Measurements from ENCODE around the gene GPD1.
"Not testable (repeated sequence)": the region's sequence is repeated elsewhere in the genome, so short reads cannot be mapped to it uniquely, and the experiment has no call there.

Gene GPD1

GRCh38 chr12:50073712-50074111 is 30.1 kb upstream of the GPD1 start:
- no peak for DNase-seq (ENCODE audit: low read depth)

DNA sequence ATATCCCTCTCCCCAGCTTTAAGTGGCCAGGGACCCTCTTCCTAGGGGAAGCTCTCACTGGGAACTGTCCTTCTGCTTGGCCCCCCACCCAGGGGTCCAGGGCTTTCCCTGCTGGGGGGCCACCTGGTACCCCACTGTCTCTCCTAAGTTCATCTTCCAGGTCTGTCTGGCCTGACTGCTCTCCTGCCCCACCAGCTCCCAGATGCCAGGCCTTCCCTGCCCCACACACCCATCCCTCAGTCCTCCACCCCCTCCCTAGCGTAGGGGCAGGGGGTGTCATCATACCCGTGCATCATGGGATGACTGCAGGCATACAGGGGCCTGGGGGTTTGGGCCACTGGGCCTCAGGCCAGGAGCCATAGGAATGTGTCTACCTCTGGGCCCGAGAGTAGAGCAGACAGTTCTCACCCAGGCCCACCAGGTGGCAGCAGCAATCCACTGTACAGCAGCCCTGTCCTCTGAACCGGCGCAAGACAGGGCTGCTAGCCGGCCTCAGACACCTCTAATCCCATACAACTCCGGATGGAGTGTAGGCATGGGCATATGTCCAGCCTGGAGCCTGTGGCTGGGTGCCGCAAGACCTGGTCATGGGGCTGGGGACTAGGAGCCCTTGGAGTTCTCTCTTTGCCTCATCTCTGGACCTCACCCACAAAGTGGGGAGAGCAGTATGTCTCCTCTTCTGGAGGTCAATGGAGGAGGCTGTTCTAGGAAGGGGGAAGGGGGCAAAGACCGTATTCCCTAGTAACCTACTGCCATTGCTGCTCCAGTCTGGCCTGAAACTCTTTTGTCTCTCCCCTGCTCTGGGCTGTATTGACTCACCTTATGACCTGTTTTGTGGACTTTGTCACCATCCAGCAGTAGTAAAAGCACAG is 28.6 kb upstream of the GPD1 start:
- peak; percentile 71 for DNase-seq (ENCODE audit: low read depth)

DNA sequence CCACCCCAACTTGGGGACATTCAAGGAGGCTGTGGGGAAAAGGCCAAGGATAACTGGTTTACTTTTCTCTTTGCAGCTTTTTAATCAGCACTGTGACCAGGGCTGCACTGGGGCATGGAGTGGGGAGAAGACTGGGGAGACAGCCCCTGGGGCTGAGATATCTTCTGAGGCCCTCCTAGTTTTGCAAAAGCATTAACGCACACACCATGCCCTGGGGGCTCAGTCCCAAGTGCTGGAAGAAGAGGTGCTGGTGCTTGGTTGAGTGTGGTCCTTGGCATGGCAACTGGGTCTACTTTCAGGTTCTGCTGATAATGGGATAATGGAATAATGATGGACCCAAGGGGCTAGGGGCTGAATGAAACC is 28.0 kb upstream of the GPD1 start:
- DNase-seq (ENCODE audit: low read depth): no peak

DNA sequence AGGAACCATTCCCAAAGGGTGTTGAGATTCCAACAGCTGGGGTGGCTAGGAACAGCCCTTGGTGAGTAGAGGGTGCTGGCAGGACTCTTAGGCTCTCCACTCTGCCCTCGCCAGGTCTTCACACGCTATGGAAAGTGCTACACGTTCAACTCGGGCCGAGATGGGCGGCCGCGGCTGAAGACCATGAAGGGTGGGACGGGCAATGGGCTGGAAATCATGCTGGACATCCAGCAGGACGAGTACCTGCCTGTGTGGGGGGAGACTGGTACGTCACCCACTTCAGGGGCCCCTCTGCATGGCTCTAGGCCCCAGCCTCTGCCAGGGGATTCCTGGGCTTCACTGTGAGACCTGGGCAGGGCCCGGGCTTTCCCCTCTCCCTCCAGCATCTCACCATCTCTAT is 26.7 kb upstream of the GPD1 start:
- DNase-seq (ENCODE audit: low read depth): no peak

DNA sequence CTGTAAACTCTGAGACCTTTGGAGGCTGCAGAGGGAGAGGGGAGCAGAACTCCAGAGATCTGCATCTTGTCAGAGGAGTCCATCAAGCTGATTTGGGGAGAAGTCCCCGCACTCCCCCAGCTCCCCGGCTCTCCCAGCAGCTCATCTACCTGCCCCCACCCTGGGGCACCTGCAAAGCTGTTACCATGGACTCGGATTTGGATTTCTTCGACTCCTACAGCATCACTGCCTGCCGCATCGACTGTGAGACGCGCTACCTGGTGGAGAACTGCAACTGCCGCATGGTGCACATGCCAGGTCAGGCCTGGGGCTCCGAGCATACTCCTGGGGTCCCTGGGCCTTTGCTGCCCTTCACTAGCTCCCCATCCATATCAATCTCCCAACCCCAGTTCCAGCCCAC is 25.5 kb upstream of the GPD1 start:
- no peak for DNase-seq (ENCODE audit: low read depth)

DNA sequence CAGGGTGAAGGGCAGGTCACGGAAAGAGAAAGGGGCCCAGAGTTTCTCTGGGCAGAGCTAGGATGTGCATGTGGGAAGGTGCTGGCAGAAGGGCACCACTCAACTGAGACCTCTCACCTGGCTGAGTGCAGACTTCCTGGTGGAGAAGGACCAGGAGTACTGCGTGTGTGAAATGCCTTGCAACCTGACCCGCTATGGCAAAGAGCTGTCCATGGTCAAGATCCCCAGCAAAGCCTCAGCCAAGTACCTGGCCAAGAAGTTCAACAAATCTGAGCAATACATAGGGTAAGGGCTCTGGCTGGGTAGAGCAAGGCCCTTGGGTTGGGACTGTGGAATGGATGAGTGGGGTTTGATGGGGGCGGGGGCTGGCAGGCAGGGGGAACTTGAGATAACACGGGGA is 24.0 kb upstream of the GPD1 start:
- no peak for DNase-seq (ENCODE audit: low read depth)

- DNase-seq (ENCODE audit: low read depth): no peak
These were observed 22.6 kb upstream of the GPD1 start for GRCh38 chr12:50081096-50081808.

DNA sequence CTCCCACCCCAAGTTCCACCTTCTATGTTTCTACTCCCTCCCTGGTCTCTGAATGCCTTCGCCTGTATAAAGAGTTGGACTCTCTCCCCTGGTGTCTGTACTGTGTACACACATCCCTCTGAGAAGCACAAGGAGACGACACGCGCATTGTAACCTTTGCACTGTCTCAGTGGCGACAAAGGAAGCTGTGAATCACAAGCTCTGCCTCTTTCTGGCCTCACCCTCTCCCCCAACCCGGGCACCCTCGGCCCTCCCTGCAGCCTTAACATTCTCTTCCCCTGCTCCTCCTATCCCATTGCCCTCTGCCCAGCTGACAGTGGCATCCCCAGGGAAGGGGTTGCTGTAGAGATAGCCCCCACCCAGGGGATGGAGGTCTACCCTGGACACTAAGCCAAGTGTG is 21.2 kb upstream of the GPD1 start:
- DNase-seq (ENCODE audit: low read depth): no peak

- DNase-seq (ENCODE audit: low read depth): no peak
These were observed 20.5 kb upstream of the GPD1 start for GRCh38 chr12:50083301-50083700.

DNA sequence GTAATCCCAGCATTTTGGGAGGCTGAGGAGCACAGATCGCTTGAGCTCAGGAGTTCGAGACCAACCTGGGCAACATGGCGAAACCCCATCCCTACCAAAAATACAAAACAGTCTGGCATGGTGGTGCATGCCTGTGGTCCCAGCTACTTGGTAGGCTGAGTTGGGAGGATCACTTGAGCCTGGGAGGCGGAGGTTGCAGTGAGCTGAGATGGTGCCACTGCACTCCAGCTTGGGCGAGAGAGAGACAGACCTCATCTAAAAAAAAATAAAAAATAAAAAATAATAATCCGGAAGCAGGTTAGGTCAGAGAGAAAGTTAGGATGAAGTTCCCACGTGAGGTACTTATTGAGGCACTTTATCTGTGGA is 19.4 kb upstream of the GPD1 start:
- DNase-seq (ENCODE audit: low read depth): not testable (repeated sequence)

DNA sequence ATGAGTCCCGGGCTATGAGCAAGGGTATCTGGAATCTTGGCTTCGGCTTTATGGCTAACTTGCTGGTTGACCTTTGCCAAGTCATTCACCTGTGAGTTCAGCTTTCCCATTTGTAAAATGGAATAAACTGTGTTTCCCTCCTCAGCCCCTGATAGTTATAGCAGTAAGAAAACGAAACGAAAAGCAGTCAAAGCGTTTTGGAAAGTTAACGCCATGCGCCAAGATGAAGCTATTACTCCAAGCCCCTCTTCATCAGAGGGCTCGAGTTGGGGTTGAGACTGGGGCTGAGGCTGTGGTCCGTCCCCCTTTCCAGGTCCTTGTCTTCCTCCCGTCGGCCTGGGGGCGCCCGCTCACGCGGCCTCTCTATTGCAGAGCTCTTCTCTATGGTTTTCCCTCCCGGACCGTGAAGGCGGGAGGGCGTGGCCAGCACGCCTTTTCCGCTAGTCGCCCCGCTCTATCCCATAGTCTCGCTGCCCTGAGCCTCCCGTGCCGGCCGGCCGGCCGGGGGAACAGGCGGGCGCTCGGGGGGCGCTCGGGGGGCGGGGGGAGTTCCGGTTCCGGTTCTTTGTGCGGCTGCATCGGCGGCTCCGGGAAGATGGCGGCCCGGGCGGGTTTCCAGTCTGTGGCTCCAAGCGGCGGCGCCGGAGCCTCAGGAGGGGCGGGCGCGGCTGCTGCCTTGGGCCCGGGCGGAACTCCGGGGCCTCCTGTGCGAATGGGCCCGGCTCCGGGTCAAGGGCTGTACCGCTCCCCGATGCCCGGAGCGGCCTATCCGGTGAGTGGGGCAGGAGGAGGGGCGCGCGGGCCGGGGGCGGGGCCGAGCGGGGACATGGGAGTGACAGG is 18.8 kb upstream of the GPD1 start, which contains the start of gene SMARCD1:
Gene SMARCD1 (plus strand): TSS at position 568 of the 840 bp plus-strand sequence. CDS start 28 bp downstream, at position 596.
- DNase-seq (ENCODE audit: low read depth): peak; percentile 75

DNA sequence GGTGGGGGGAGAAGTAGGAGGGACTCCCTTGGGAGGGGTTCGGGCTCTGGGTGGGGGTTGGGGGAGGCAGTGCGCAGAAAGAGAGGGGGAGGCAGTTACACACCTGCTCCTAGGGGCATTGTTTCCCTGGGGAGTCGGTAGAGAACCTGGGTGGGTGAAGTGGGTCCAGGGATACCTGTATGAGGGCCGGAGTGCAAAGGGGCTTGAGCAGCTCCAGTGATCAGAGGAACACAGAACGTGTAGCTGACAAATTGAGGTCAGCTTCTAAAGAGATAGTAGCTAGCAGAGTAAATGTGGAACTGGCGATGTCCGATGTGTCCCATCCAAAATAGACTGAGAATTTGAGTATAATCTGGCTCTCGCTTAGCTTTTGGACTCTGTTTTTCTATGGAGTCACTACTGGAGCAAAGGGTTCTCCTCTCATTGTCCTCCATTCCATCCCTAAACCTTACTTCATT is 18.2 kb upstream of the GPD1 start:
- DNase-seq (ENCODE audit: low read depth): no peak

- no peak for DNase-seq (ENCODE audit: low read depth)
These were observed 17.7 kb upstream of the GPD1 start for GRCh38 chr12:50086148-50086547.

- DNase-seq (ENCODE audit: low read depth): no peak
These were observed 16.7 kb upstream of the GPD1 start for GRCh38 chr12:50087151-50087550.

DNA sequence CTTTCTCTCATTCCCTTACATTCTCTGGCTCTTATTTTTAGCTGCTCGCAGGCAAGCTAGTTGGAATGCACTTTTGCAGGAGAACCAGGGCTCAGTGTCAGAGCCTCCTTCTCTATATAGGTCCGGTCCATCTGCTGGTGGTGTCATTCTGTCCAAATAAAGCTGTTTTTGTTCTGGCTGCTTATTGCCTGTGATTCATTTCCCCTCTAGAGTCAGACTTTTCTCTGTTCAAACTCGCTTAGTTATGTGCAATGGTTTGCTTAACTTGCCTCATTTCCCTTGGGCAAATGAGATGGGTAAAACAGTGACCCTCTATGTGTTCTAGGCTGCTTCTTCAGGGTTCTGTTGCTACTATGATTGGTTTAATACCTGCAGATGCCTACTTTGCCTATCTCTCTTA is 15.8 kb upstream of the GPD1 start:
- no peak for DNase-seq (ENCODE audit: low read depth)

GRCh38 chr12:50088577-50089335 is 15.1 kb upstream of the GPD1 start:
- DNase-seq (ENCODE audit: low read depth): peak; percentile 39

DNA sequence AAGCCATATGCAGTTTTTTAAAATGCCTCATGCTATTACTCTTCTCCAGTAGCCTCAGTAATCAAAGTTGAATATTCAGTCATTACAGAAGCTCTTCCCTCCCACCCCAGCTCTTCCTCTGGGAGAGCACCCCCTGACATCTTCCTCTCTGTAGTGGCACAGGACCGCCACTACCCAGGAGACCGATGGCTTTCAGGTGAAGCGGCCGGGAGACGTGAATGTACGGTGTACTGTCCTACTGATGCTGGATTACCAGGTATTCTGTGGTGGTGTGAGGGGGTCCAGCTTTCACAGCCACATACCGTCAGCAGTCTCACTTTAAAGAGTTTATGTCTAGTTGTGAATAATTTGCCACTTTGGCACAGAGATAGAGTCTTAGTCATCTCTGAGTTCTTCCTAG is 14.1 kb upstream of the GPD1 start:
- DNase-seq (ENCODE audit: low read depth): no peak

DNA sequence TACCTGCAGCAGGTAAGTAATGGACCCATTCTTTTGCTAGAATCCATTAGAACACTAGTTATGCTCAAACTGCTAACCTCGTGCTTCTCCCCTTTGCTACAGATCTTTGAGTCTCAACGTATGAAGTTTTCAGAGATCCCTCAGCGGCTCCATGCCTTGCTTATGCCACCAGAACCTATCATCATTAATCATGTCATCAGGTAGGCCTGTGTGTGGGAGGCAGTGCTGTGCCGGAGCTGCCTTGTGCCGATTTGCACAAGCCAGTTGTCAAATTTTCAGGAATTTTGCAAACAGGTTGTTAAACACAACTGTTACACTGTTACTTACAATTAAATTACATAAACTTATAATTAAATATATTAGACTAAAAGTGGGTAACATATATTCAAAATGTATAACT is 13.4 kb upstream of the GPD1 start:
- DNase-seq (ENCODE audit: low read depth): no peak

- no peak for DNase-seq (ENCODE audit: low read depth)
These were observed 5.9 kb upstream of the GPD1 start for GRCh38 chr12:50097952-50098351.

DNA sequence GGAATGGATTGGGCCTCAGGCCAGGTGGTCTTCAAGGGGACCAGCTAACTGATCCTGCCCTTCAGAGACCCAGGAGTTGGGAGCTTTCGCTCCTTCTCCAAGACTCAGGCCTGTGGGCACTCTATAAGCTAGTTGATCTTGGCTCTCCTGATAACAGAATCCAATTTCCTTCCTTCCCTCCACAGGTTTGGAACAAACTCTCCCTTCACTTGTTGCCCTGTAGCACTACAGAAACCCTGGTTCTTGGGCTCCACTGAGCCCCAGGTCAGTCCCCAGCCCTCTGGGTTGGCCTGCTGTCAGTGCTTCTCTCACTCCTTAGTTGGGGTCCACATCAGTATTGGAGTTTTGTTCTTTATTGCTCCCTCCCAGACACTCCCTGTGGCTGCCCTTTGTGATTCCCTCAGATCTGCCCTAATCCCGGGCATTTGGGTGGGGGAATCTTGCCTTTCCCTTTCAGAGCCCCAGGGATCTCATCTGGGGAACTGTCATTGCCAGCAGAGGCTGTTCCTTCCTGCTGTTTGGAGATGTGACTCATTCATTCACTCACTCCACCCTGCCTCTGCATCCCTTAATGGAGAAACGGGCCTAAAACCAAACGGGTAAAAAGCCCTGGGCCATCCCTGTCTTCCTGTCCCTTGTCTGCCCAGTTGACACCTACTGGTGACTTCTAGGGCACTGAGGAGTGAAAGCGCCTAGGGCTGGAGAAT is 4.4 kb upstream of the GPD1 start:
- DNase-seq (ENCODE audit: low read depth): no peak

GRCh38 chr12:50100561-50100960 is 3.2 kb upstream of the GPD1 start:
- no peak for DNase-seq (ENCODE audit: low read depth)
